ENCODE results near the gene EGFR. TPM values are rescaled to one million over a fixed set of nuclear protein-coding genes. Genes with fewer than 3 reads are reported as not detected.

Gene EGFR
- total RNA-seq, 1 donor from 2014 or later: 5.0 TPM

GRCh38 chr7:55061726-55062499 lies 43.1 kb downstream of the EGFR start:
- no peaks in the 10 kb centered on the region for H3K4me1 Mint-ChIP-seq (ENCODE audit: unreplicated experiment)
- no peaks in the 10 kb centered on the region for H3K36me3 Mint-ChIP-seq (ENCODE audit: low read depth, unreplicated experiment)
- H3K27me3 Mint-ChIP-seq (ENCODE audit: unreplicated experiment): peaks cover 5% of the 10 kb centered on the region
- no peaks in the 10 kb centered on the region for H3K9me3 Mint-ChIP-seq (ENCODE audit: unreplicated experiment)
- TF ChIP-seq CTCF (IDR thresholded peaks at IDR 0.05; ENCODE audit: unreplicated experiment): no peak
- no peak overlapping the region for H3K27ac Mint-ChIP-seq (ENCODE audit: unreplicated experiment)
- no peak overlapping the region for H3K4me3 Mint-ChIP-seq (ENCODE audit: unreplicated experiment)
- no peak for DNase-seq (ENCODE audit: low spot score)

- H3K27me3 Mint-ChIP-seq (ENCODE audit: unreplicated experiment): peaks cover 5% of the 10 kb centered on the region
These were observed 44.2 kb downstream of the EGFR start for GRCh38 chr7:55063061-55063460.

GRCh38 chr7:55063633-55064032 lies 44.8 kb downstream of the EGFR start:
- Mint-ChIP-seq H3K27me3 (ENCODE audit: unreplicated experiment) (peaks cover 5% of the 10 kb centered on the region), H3K27ac (ENCODE audit: unreplicated experiment) (no peak overlapping the region), H3K4me1 (ENCODE audit: unreplicated experiment) (no peaks in the 10 kb centered on the region), H3K36me3 (ENCODE audit: low read depth, unreplicated experiment) (no peaks in the 10 kb centered on the region), H3K4me3 (ENCODE audit: unreplicated experiment) (no peak overlapping the region), H3K9me3 (ENCODE audit: unreplicated experiment) (no peaks in the 10 kb centered on the region)
- no peak for TF ChIP-seq CTCF (IDR thresholded peaks at IDR 0.05; ENCODE audit: unreplicated experiment)
- DNase-seq (ENCODE audit: low spot score): no peak

More at GRCh38 chr7:55063061-55063460, 44.2 kb downstream of the EGFR start:
- H3K27ac Mint-ChIP-seq (ENCODE audit: unreplicated experiment): no peak overlapping the region
- no peaks in the 10 kb centered on the region for H3K4me1 Mint-ChIP-seq (ENCODE audit: unreplicated experiment)
- no peak for TF ChIP-seq CTCF (IDR thresholded peaks at IDR 0.05; ENCODE audit: unreplicated experiment)
- H3K9me3 Mint-ChIP-seq (ENCODE audit: unreplicated experiment): no peaks in the 10 kb centered on the region
- DNase-seq (ENCODE audit: low spot score): no peak
- H3K36me3 Mint-ChIP-seq (ENCODE audit: low read depth, unreplicated experiment): no peaks in the 10 kb centered on the region
- H3K4me3 Mint-ChIP-seq (ENCODE audit: unreplicated experiment): no peak overlapping the region

GRCh38 chr7:55065079-55065478 lies 46.3 kb downstream of the EGFR start:
- Mint-ChIP-seq H3K9me3 (ENCODE audit: unreplicated experiment) (no peaks in the 10 kb centered on the region), H3K4me3 (ENCODE audit: unreplicated experiment) (no peak overlapping the region), H3K27ac (ENCODE audit: unreplicated experiment) (no peak overlapping the region), H3K27me3 (ENCODE audit: unreplicated experiment) (peaks cover 5% of the 10 kb centered on the region), H3K36me3 (ENCODE audit: low read depth, unreplicated experiment) (no peaks in the 10 kb centered on the region), H3K4me1 (ENCODE audit: unreplicated experiment) (no peaks in the 10 kb centered on the region)
- no peak for TF ChIP-seq CTCF (IDR thresholded peaks at IDR 0.05; ENCODE audit: unreplicated experiment)
- DNase-seq (ENCODE audit: low spot score): no peak

GRCh38 chr7:55065511-55066229 lies 46.9 kb downstream of the EGFR start:
- no peaks in the 10 kb centered on the region for H3K9me3 Mint-ChIP-seq (ENCODE audit: unreplicated experiment)
- H3K4me1 Mint-ChIP-seq (ENCODE audit: unreplicated experiment): no peaks in the 10 kb centered on the region
- no peak for TF ChIP-seq CTCF (IDR thresholded peaks at IDR 0.05; ENCODE audit: unreplicated experiment)
- H3K27ac Mint-ChIP-seq (ENCODE audit: unreplicated experiment): no peak overlapping the region
- no peak overlapping the region for H3K4me3 Mint-ChIP-seq (ENCODE audit: unreplicated experiment)
- H3K36me3 Mint-ChIP-seq (ENCODE audit: low read depth, unreplicated experiment): no peaks in the 10 kb centered on the region
- peaks cover 2% of the 10 kb centered on the region for H3K27me3 Mint-ChIP-seq (ENCODE audit: unreplicated experiment)
- DNase-seq (ENCODE audit: low spot score): no peak
